ENCODE data around the gene SLIT3. TPM values are rescaled to one million over a fixed set of nuclear protein-coding genes. Genes with fewer than 3 reads are reported as not detected.

The SLIT3 gene
- polyA plus RNA-seq, 1 of the 3 experiments (the other 2 are of a cell fraction), result 119 TPM

GRCh38 chr5:168830833-168831232, 470.1 kb downstream of the SLIT3 start:
- Histone ChIP-seq H3K4me2 (no peak overlapping the region), H3K9me2 (no peaks in the 10 kb centered on the region), H3K9ac (no peak overlapping the region), H3K27ac (ENCODE audit: low read depth in 2 of 2, low read length in 1 of 2) (peak overlapping the region in 1 of 2 experiments; percentile 87; a peak in 2 of 4 replicates), H3F3A (replicated peaks; ENCODE audit: insufficient read depth) (no peaks in the 10 kb centered on the region), H3K79me2 (ENCODE audit: insufficient read depth) (no peaks in the 10 kb centered on the region), H3K36me3 (replicated peaks in 1 of 2; ENCODE audit: control insufficient read depth in 1 of 2, insufficient read depth in 2 of 2, low read length in 1 of 2) (peaks cover 0 to 68% of the 10 kb centered on the region in 2 experiments), H2AFZ (ENCODE audit: low read depth) (no peak overlapping the region), H3K9me3 (no peaks in the 10 kb centered on the region), H4K20me1 (ENCODE audit: insufficient read depth) (no peaks in the 10 kb centered on the region), H3K27me3 (ENCODE audit: insufficient read depth) (no peaks in the 10 kb centered on the region), H3K4me1 (ENCODE audit: control insufficient read depth in 1 of 2, insufficient read depth in 2 of 2, low read depth in 1 of 2, low read length in 1 of 2) (peaks cover 0 to 89% of the 10 kb centered on the region in 2 experiments; a peak in 2 of 4 replicates), H3K4me3 (ENCODE audit: low read depth in 2 of 2, low read length in 1 of 2) (no peak overlapping the region; a peak in 1 of 4 replicates)
- no peak for TF ChIP-seq RCOR1 (IDR thresholded peaks at IDR 0.05; ENCODE audit: low read length)
- TF ChIP-seq CHD2 (IDR thresholded peaks at IDR 0.05; ENCODE audit: low read length, partially characterized antibody), result no peak
- no peak for TF ChIP-seq FOSL2 (IDR thresholded peaks at IDR 0.05; ENCODE audit: borderline replicate concordance, low read depth)
- no peak for TF ChIP-seq RXRA (IDR thresholded peaks at IDR 0.05; ENCODE audit: borderline replicate concordance, low read depth)
- no peak for TF ChIP-seq ELF1 (IDR thresholded peaks at IDR 0.05)
- no peak for TF ChIP-seq TAF1 (IDR thresholded peaks at IDR 0.05; ENCODE audit: borderline replicate concordance, low read depth, low read length)
- no peak for TF ChIP-seq REST (IDR thresholded peaks at IDR 0.05; ENCODE audit: low read depth, low read length)
- no peak for TF ChIP-seq MXI1 (IDR thresholded peaks at IDR 0.05; ENCODE audit: low read depth, low read length)
- TF ChIP-seq CTCF (IDR thresholded peaks at IDR 0.05), result no peak
- TF ChIP-seq POLR2AphosphoS5 (IDR thresholded peaks at IDR 0.05; ENCODE audit: low read depth, low read length), result no peak
- no peak for TF ChIP-seq IRF3 (IDR thresholded peaks at IDR 0.05; ENCODE audit: low read depth, low read length)
- TF ChIP-seq TCF12 (IDR thresholded peaks at IDR 0.05), result no peak
- TF ChIP-seq TEAD4 (IDR thresholded peaks at IDR 0.05; ENCODE audit: borderline replicate concordance, insufficient read depth), result no peak
- TF ChIP-seq SMC3 (IDR thresholded peaks at IDR 0.05; ENCODE audit: low read depth, low read length), result no peak
- no peak for TF ChIP-seq RFX5 (IDR thresholded peaks at IDR 0.05; ENCODE audit: low read length)
- CTCF ChIA-PET, result interaction anchor here (0.6 to 1.2 kb wide), 3 partner anchors 88 to 1352 kb away, joined by 3 to 4 read pairs (median 3); no protein-coding TSS in a partner anchor
- 84% methylated on average over 3 of the region's 3 CpGs for WGBS (ENCODE audit: low lambda C conversion rate)
- DNase-seq, result no peak
- POLR2A ChIA-PET, result interaction anchor here (0.9 to 2.9 kb wide), 8 partner anchors 8 to 90 kb away, joined by 3 to 14 read pairs (median 6); no protein-coding TSS in a partner anchor

Data from SK-N-SH (cell line).